K562 (cell line): ENCODE data around the gene FCAR. TPM values are rescaled to one million over a fixed set of nuclear protein-coding genes. Genes with fewer than 3 reads are reported as not detected.

ENCODE experiments used
- ATAC-seq: fragments of 200-7000 bp; cut with Tn5 transposase; 3 replicates; pipeline ENCODE4 v1.9.1; 2020; ENCODE audit warnings: moderate library complexity
- BruUV-seq: library from RNA; stranded (reverse); fragments of 400-500 nt; replicated peaks from 2 replicates; lab custom pipeline; 2021; lab: Mats Ljungman, UMichigan
- CTCF ChIA-PET: fragments of 300-600 bp; formaldehyde crosslinking; extraction: SDS; loops from one replicate; lab custom pipeline; 2021; ENCODE audit warnings: low intra/inter-chr PET ratio; lab: Yijun Ruan, JAX
- POLR2A ChIA-PET: fragments of 300-600, 350-650 bp; sonication (Branson Sonifier 250); formaldehyde crosslinking; extraction: SDS; loops from one replicate; lab custom pipeline; 2021; ENCODE audit warnings: antibody characterized with exemption, inconsistent platforms; lab: Yijun Ruan, JAX
- DNase-seq, 4 experiments: peaks; one replicate each; pipeline versions ENCODE4 v3.0.0 to v3.0.0-alpha.2; 2011 to 2018; ENCODE audit warnings: low spot score in 3 of 4, mixed read lengths in 3 of 4; ENCODE audit errors: extremely low read depth in 1 of 4
- FAIRE-seq: peaks from 2 replicates; lab custom pipeline; 2011; peaks lifted over from hg19 to GRCh38; lab: Jason Lieb, UNC
- H2AFZ ChIP-seq: 2 replicates; pipeline ENCODE4 v1.6.0; 2011; ENCODE audit warnings: low read depth, low read length, control low read depth, inconsistent platforms
- H3K27ac ChIP-seq: fragments of 200-600 bp; 3 replicates; pipeline ENCODE4 v1.8.0; 2011; ENCODE audit warnings: low read depth, mild to moderate bottlenecking, control low read depth, inconsistent platforms, low read length, moderate library complexity, mixed read lengths; ENCODE audit errors: extremely low read depth
- H3K27me3 ChIP-seq, 2 experiments: fragments of 300-600 bp in 1 of 2; 2 replicates in 1 of 2; 3 replicates in 1 of 2; pipeline versions ENCODE4 v1.6.0 to v1.8.0; 2011; ENCODE audit warnings: inconsistent platforms in 2 of 2, low read length in 2 of 2, mild to moderate bottlenecking in 1 of 2, mixed read lengths in 1 of 2, moderate library complexity in 1 of 2; ENCODE audit not compliant: control insufficient read depth in 2 of 2, insufficient read depth in 2 of 2
- H3K36me3 ChIP-seq: fragments of 300-600 bp; 3 replicates; pipeline ENCODE4 v1.8.0; 2011; ENCODE audit warnings: mild to moderate bottlenecking, low read length, inconsistent platforms; ENCODE audit not compliant: control insufficient read depth, insufficient read depth
- H3K4me1 ChIP-seq, 2 experiments: fragments of 200-600 bp in 1 of 2; replicated peaks in 1 of 2; 2 replicates in 1 of 2; 3 replicates in 1 of 2; pipeline versions ENCODE4 v1.5.1 to v1.8.0; 2011; ENCODE audit warnings: inconsistent platforms in 2 of 2, low read length in 2 of 2, mild to moderate bottlenecking in 1 of 2, mixed read lengths in 1 of 2, moderate library complexity in 1 of 2; ENCODE audit not compliant: control insufficient read depth in 2 of 2, insufficient read depth in 2 of 2
- H3K4me2 ChIP-seq: 2 replicates; pipeline ENCODE4 v1.6.1; 2011; ENCODE audit warnings: low read length, control low read depth, inconsistent platforms, mixed read lengths; ENCODE audit not compliant: insufficient read depth
- H3K4me3 ChIP-seq: fragments of 200-600 bp; sonication (generic), shearing (Covaris generic); 2 replicates; pipeline ENCODE4 v1.5.1; 2016; ENCODE audit warnings: control low read depth, inconsistent platforms
- H3K79me2 ChIP-seq: fragments of 200-600 bp; 3 replicates; pipeline ENCODE4 v1.8.0; 2011; ENCODE audit warnings: low read length, inconsistent platforms; ENCODE audit not compliant: control insufficient read depth, insufficient read depth
- H3K9ac ChIP-seq, 2 experiments: 2 replicates each; pipeline versions ENCODE4 v1.6.0 to v1.6.1; 2011; ENCODE audit warnings: low read depth in 2 of 2, low read length in 2 of 2, control low read depth in 1 of 2, inconsistent platforms in 1 of 2, mild to moderate bottlenecking in 1 of 2, mixed read lengths in 1 of 2; ENCODE audit not compliant: insufficient read depth in 1 of 2
- H3K9me1 ChIP-seq: one replicate; pipeline ENCODE4 v1.6.0; 2011; ENCODE audit warnings: inconsistent platforms, mild to moderate bottlenecking, low read length, moderate library complexity; ENCODE audit not compliant: control insufficient read depth, insufficient read depth
- H3K9me3 ChIP-seq: replicated peaks from 2 replicates; pipeline ENCODE4 v1.5.1; 2011; ENCODE audit warnings: low read depth, low read length, inconsistent platforms; ENCODE audit not compliant: control insufficient read depth, insufficient read depth
- H4K20me1 ChIP-seq: replicated peaks from 2 replicates; pipeline ENCODE4 v1.6.1; 2011; ENCODE audit warnings: low read length, inconsistent platforms, mixed read lengths; ENCODE audit not compliant: control insufficient read depth, insufficient read depth
- BRD4 ChIP-seq: fragments of 200-600 bp; sonication (generic); IDR thresholded peaks from 2 replicates; pipeline ENCODE4 v1.6.1; 2017; ENCODE audit warnings: inconsistent platforms
- CCNT2 ChIP-seq: IDR thresholded peaks from 2 replicates; pipeline ENCODE4 v1.6.1; 2011; ENCODE audit warnings: borderline replicate concordance, low read depth, mild to moderate bottlenecking, moderate library complexity, mixed read lengths, low read length; ENCODE audit not compliant: insufficient read length; ENCODE audit errors: extremely low read depth
- CGGBP1 ChIP-seq: fragments of 250-450 bp; sonication (Bioruptor Pico); IDR thresholded peaks from 2 replicates; pipeline ENCODE4 v1.9.0; 2021; ENCODE audit warnings: mild to moderate bottlenecking
- CXXC5 ChIP-seq: fragments of 250-450 bp; sonication (Bioruptor Pico); IDR thresholded peaks from 2 replicates; pipeline ENCODE4 v1.8.0; 2022; ENCODE audit warnings: inconsistent platforms, mild to moderate bottlenecking, moderate library complexity
- HOMEZ ChIP-seq: fragments of 250-450 bp; sonication (Bioruptor Pico); IDR thresholded peaks from 2 replicates; pipeline ENCODE4 v1.4.0; 2020; ENCODE audit warnings: mild to moderate bottlenecking, moderate library complexity
- KDM5B ChIP-seq: fragments of 200-600 bp; sonication (generic); IDR thresholded peaks from 2 replicates; pipeline ENCODE4 v1.6.1; 2012; ENCODE audit warnings: low read depth, mild to moderate bottlenecking, moderate library complexity, low read length, control low read depth, inconsistent platforms; ENCODE audit not compliant: insufficient replicate concordance
- LEF1 ChIP-seq: fragments of 450-650 bp; IDR thresholded peaks from 2 replicates; pipeline ENCODE4 v1.6.1; 2016; ENCODE audit warnings: mild to moderate bottlenecking
- MCM3 ChIP-seq: fragments of 450-650 bp; IDR thresholded peaks from 2 replicates; pipeline ENCODE4 v1.6.1; 2016
- MLX ChIP-seq, 2 experiments: fragments of 450-650 bp in 1 of 2; sonication (generic) in 1 of 2; formaldehyde crosslinking; conservative IDR thresholded peaks; 2 replicates each; pipeline versions ENCODE4 v1.4.0 to v1.8.1; 2020 to 2022; ENCODE audit warnings: mild to moderate bottlenecking in 1 of 2, missing genetic modification reagents in 1 of 2
- MTA3 ChIP-seq: fragments of 450-650 bp; formaldehyde crosslinking; IDR thresholded peaks from 2 replicates; pipeline ENCODE4 v1.6.1; 2017; ENCODE audit warnings: mild to moderate bottlenecking, borderline replicate concordance
- PCBP1 ChIP-seq: fragments of 200-400 bp; formaldehyde crosslinking; IDR thresholded peaks from 2 replicates; pipeline ENCODE4 v1.6.1; 2018; ENCODE audit warnings: mild to moderate bottlenecking, low read depth, low read length; ENCODE audit not compliant: poor library complexity, severe bottlenecking
- SNRNP70 ChIP-seq: fragments of 200-400 bp; formaldehyde crosslinking; optimal IDR thresholded peaks from 2 replicates; pipeline ENCODE3; 2017; ENCODE audit warnings: low read depth, low read length
- SPI1 ChIP-seq: IDR thresholded peaks from 2 replicates; pipeline ENCODE4 v1.6.1; 2011; ENCODE audit warnings: low read depth, low read length, control low read depth, borderline replicate concordance
- TCF7L2 ChIP-seq: fragments of 150-350 bp; IDR thresholded peaks from 2 replicates; pipeline ENCODE4 v1.6.1; 2016; ENCODE audit warnings: low read depth, mild to moderate bottlenecking, low read length, moderate library complexity
- ZBTB1 ChIP-seq: sonication (generic); formaldehyde crosslinking; IDR thresholded peaks from 2 replicates; pipeline ENCODE4 v1.8.1; 2023; ENCODE audit warnings: missing genetic modification reagents, low read depth, mild to moderate bottlenecking, borderline replicate concordance
- ZNF12 ChIP-seq: sonication (generic); formaldehyde crosslinking; IDR thresholded peaks from 2 replicates; pipeline ENCODE4 v1.4.0; 2020; ENCODE audit warnings: mild to moderate bottlenecking, missing genetic modification reagents
- ZNF224 ChIP-seq: sonication (generic); formaldehyde crosslinking; IDR thresholded peaks from 2 replicates; pipeline ENCODE4 v1.8.0; 2022; ENCODE audit warnings: mild to moderate bottlenecking, missing genetic modification reagents
- ZNF586 ChIP-seq: fragments of 450-650 bp; formaldehyde crosslinking; conservative IDR thresholded peaks from 2 replicates; pipeline ENCODE4 v1.4.0; 2020; ENCODE audit warnings: mild to moderate bottlenecking, moderate library complexity
- WGBS: fragments of 100-300 bp; shearing (Covaris generic); methylation state at CpG from one replicate; pipeline ENCODE4 v1.1.6; 2016; ENCODE audit warnings: low coverage, mixed read lengths; ENCODE audit not compliant: insufficient coverage; ENCODE audit errors: missing lambda C conversion rate; 5-methylcytosine and 5-hydroxymethylcytosine counted together
- in situ Hi-C: fragments of 300-500 bp; cut with MboI; formaldehyde crosslinking; loops from 4 replicates; pipeline ENCODE4 v1.15.0; 2018; ENCODE audit warnings: inconsistent platforms, mixed read lengths
- intact Hi-C: fragments of 100-400 bp; cut with micrococcal nuclease; formaldehyde crosslinking; loops from 2 replicates; pipeline ENCODE4 v1.14.2; 2022
- polyA plus RNA-seq, 8 experiments: library from polyadenylated mRNA; depleted of rRNA in 4 of 8; stranded (reverse) in 5 of 8; unstranded in 3 of 8; fragments of >200 nt; fragmentation: Nextera tagmentation in 2 of 8; fragmentation: Illumina TruSeq in 1 of 8; extraction: Ambion mirVana in 2 of 8; extraction: Trizol in 1 of 8; gene quantifications; 2 replicates each; pipeline versions ENCODE4 v1.2.1 to v1.2.3, GENCODE V29; 2011 to 2014; ENCODE audit warnings: inconsistent platforms in 1 of 8, missing spikeins in 1 of 8
- total RNA-seq, 7 experiments: library from RNA; depleted of rRNA in 6 of 7; stranded (reverse); fragments of >200 nt in 6 of 7; fragmentation: Illumina TruSeq in 2 of 7; extraction: Trizol in 2 of 7; gene quantifications; 2 replicates each; pipeline versions ENCODE4 v1.2.1 to v1.2.3, GENCODE V29; 2011 to 2021; ENCODE audit warnings: low replicate concordance in 1 of 7
- TF ChIP-seq, protein P1 (sequence below): sonication (generic); formaldehyde crosslinking; IDR thresholded peaks from 2 replicates; pipeline ENCODE4 v1.8.0; 2022; ENCODE audit warnings: mild to moderate bottlenecking, missing genetic modification reagents
- TF ChIP-seq, protein P2 (sequence below), 3 experiments: fragments of 200-800 bp in 1 of 3; sonication (Bioruptor generic) in 1 of 3; sonication (generic) in 1 of 3; formaldehyde crosslinking in 1 of 3; IDR thresholded peaks; 2 replicates each; pipeline versions ENCODE4 v1.6.1 to v1.8.0; 2016 to 2022; ENCODE audit warnings: mild to moderate bottlenecking in 2 of 3, missing compliant biosample characterization in 2 of 3, missing genetic modification characterization in 2 of 3, missing genetic modification reagents in 1 of 3

FCAR gene
- total and polyA plus RNA-seq, 9 of the 15 experiments (the other 6 are each of a cell fraction or from before 2014, with no cell fraction given): not detected

DNA sequence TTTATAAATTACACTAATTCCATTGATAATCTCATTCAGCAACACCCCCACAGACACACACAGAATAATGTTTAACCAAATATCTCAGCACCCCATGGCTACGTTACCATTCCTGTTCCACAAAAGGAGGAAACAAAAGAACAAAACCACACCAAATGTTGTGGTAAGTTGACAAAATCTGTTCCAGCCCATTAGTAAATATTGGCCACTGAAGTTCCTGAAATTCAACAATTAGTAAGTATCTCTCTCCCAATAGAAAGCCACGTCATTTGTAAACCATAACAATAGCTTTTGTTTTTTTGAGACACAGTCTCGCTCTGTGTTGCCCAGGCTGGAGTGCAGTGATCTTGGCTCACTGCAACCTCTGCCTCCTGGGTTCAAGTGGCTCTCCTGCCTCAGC lies 2.3 kb upstream of the FCAR start:
- CTCF ChIA-PET: no interaction called here
- intact Hi-C loops: no loop called here
- ATAC-seq (no peak), DNase-seq (no peak), FAIRE-seq (no peak)
- no peak overlapping the region for H3K4me3 ChIP-seq
- no peaks in the 10 kb centered on the region for H3K36me3 ChIP-seq
- TF ChIP-seq ZBTB1 (CRISPR knock-in tag): no peak
- no peak for TF ChIP-seq ZNF586
- TF ChIP-seq MTA3: no peak
- TF ChIP-seq HOMEZ (CRISPR knock-in tag): no peak
- TF ChIP-seq CCNT2: no peak
- TF ChIP-seq CXXC5 (CRISPR knock-in tag): no peak
- TF ChIP-seq, protein P1, sequence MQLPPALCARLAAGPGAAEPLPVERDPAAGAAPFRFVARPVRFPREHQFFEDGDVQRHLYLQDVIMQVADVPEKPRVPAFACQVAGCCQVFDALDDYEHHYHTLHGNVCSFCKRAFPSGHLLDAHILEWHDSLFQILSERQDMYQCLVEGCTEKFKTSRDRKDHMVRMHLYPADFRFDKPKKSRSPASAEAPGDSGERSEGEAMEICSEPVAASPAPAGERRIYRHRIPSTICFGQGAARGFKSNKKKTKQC (CRISPR knock-in tag): no peak
- TF ChIP-seq PCBP1: no peak
- no peak for TF ChIP-seq MLX (CRISPR knock-in tag; conservative IDR thresholded peaks at IDR 0.05)
- TF ChIP-seq TCF7L2: no peak
- no peak for TF ChIP-seq BRD4
- no peak for TF ChIP-seq ZNF224 (CRISPR knock-in tag)
- TF ChIP-seq KDM5B: no peak
- TF ChIP-seq SNRNP70: no peak
- no peak for TF ChIP-seq SPI1
- no peak for TF ChIP-seq ZNF12 (CRISPR knock-in tag)
- no peak for TF ChIP-seq CGGBP1 (CRISPR knock-in tag)
- TF ChIP-seq, protein P2, sequence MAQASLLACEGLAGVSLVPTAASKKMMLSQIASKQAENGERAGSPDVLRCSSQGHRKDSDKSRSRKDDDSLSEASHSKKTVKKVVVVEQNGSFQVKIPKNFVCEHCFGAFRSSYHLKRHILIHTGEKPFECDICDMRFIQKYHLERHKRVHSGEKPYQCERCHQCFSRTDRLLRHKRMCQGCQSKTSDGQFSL (CRISPR knock-in tag; IDR thresholded peaks at IDR 0.05): no peak
- TF ChIP-seq, protein P2 (tag; IDR thresholded peaks at IDR 0.05): no peak
- TF ChIP-seq MCM3: no peak
- TF ChIP-seq LEF1: no peak
- H3K4me1 ChIP-seq: no peaks in the 10 kb centered on the region
- H2AFZ ChIP-seq: no peak overlapping the region
- no TSS peak for BruUV-seq
- H3K27ac ChIP-seq: no peak overlapping the region
- no peaks in the 10 kb centered on the region for H3K9me3 ChIP-seq
- POLR2A ChIA-PET: no interaction called here
- in situ Hi-C loops: loop anchor here (10.0 kb wide), 1 partner anchor 763 kb away; no protein-coding TSS in a partner anchor
- H3K79me2 ChIP-seq: no peaks in the 10 kb centered on the region
- WGBS: 4% methylated on average over 3 of the region's 3 CpGs
- peaks cover 6 to 21% of the 10 kb centered on the region in 2 experiments; a peak in 4 of 5 replicates for H3K27me3 ChIP-seq
- H3K4me2 ChIP-seq: no peak overlapping the region
- H4K20me1 ChIP-seq: no peaks in the 10 kb centered on the region
- no peaks in the 10 kb centered on the region for H3K9me1 ChIP-seq
- H3K9ac ChIP-seq: no peak overlapping the region
